ENCODE results near the gene MYO10.
"Not testable (repeated sequence)": the region's sequence is repeated elsewhere in the genome, so short reads cannot be mapped to it uniquely, and the experiment has no call there.

The MYO10 gene

GRCh38 chr5:16726538-16726946 lies 209.5 kb downstream of the MYO10 start:
- no peak for TF ChIP-seq CTCF (IDR thresholded peaks at IDR 0.05; ENCODE audit: low read depth, low read length)
- peak; percentile 44 to 61 for DNase-seq (ENCODE audit: low read depth in 2 of 2)
- H3K4me3 ChIP-seq (replicated peaks in 1 of 2; ENCODE audit: low read depth in 2 of 2, low read length in 2 of 2): no peak overlapping the region

GRCh38 chr5:16725575-16725974 lies 210.5 kb downstream of the MYO10 start:
- no peak overlapping the region for H3K4me3 ChIP-seq (replicated peaks in 1 of 2; ENCODE audit: low read depth in 2 of 2, low read length in 2 of 2)
- DNase-seq (ENCODE audit: low read depth in 2 of 2): no peak
- no peak for TF ChIP-seq CTCF (IDR thresholded peaks at IDR 0.05; ENCODE audit: low read depth, low read length)

GRCh38 chr5:16723821-16724220 lies 212.3 kb downstream of the MYO10 start:
- TF ChIP-seq CTCF (IDR thresholded peaks at IDR 0.05; ENCODE audit: low read depth, low read length): no peak
- no peak for DNase-seq (ENCODE audit: low read depth in 2 of 2)
- H3K4me3 ChIP-seq (replicated peaks in 1 of 2; ENCODE audit: low read depth in 2 of 2, low read length in 2 of 2): no peak overlapping the region

- no peak for TF ChIP-seq CTCF (IDR thresholded peaks at IDR 0.05; ENCODE audit: low read depth, low read length)
- H3K4me3 ChIP-seq (replicated peaks in 1 of 2; ENCODE audit: low read depth in 2 of 2, low read length in 2 of 2): no peak overlapping the region
- DNase-seq (ENCODE audit: low read depth in 2 of 2): no peak
Measured at GRCh38 chr5:16722097-16722495, 214.0 kb downstream of the MYO10 start.

- TF ChIP-seq CTCF (IDR thresholded peaks at IDR 0.05; ENCODE audit: low read depth, low read length): no peak
- no peak for DNase-seq (ENCODE audit: low read depth in 2 of 2)
- no peak overlapping the region for H3K4me3 ChIP-seq (replicated peaks in 1 of 2; ENCODE audit: low read depth in 2 of 2, low read length in 2 of 2)
Measured at GRCh38 chr5:16721151-16722096, 214.7 kb downstream of the MYO10 start.

GRCh38 chr5:16718036-16718435 lies 218.1 kb downstream of the MYO10 start:
- not testable (repeated sequence) for H3K4me3 ChIP-seq (replicated peaks in 1 of 2; ENCODE audit: low read depth in 2 of 2, low read length in 2 of 2); DNase-seq (ENCODE audit: low read depth in 2 of 2)

- DNase-seq (ENCODE audit: low read depth in 2 of 2): peak; percentile 46 to 65
- TF ChIP-seq CTCF (IDR thresholded peaks at IDR 0.05; ENCODE audit: low read depth, low read length): no peak
- peak overlapping the region; percentile 25 to 31 for H3K4me3 ChIP-seq (replicated peaks in 1 of 2; ENCODE audit: low read depth in 2 of 2, low read length in 2 of 2)
Measured at GRCh38 chr5:16713386-16713928, 222.6 kb downstream of the MYO10 start.

Data from cardiac fibroblast (primary cell).